Measurements from ENCODE around the gene ABCG1.

ABCG1 gene

GRCh38 chr21:42254651-42255601 lies 36.0 kb downstream of the ABCG1 start:
- DNase-seq, result no peak

- no peak for DNase-seq
Observed at GRCh38 chr21:42255825-42256224, 36.9 kb downstream of the ABCG1 start.

GRCh38 chr21:42256316-42256715 lies 37.4 kb downstream of the ABCG1 start:
- DNase-seq, result no peak

- DNase-seq, result no peak
Observed at GRCh38 chr21:42257091-42257765, 38.3 kb downstream of the ABCG1 start.

GRCh38 chr21:42258150-42258884 lies 39.4 kb downstream of the ABCG1 start:
- DNase-seq, result no peak

GRCh38 chr21:42258885-42259407 lies 40.0 kb downstream of the ABCG1 start:
- DNase-seq, result no peak

- no peak for DNase-seq
Observed at GRCh38 chr21:42260121-42260520, 41.2 kb downstream of the ABCG1 start.

- peak; percentile 68 for DNase-seq
Observed at GRCh38 chr21:42261829-42262200, 42.9 kb downstream of the ABCG1 start.

- peak; percentile 9 for DNase-seq
Observed at GRCh38 chr21:42262831-42263231, 43.9 kb downstream of the ABCG1 start.

- peak; percentile 11 for DNase-seq
Observed at GRCh38 chr21:42263591-42264131, 44.7 kb downstream of the ABCG1 start.

- DNase-seq, result no peak
Observed at GRCh38 chr21:42264245-42265195, 45.6 kb downstream of the ABCG1 start.

- DNase-seq, result no peak
Observed at GRCh38 chr21:42265231-42265812, 46.4 kb downstream of the ABCG1 start.

- DNase-seq, result no peak
Observed at GRCh38 chr21:42266971-42267556, 48.1 kb downstream of the ABCG1 start.

GRCh38 chr21:42269386-42269785 lies 50.4 kb downstream of the ABCG1 start:
- no peak for DNase-seq

GRCh38 chr21:42271065-42271464 lies 52.1 kb downstream of the ABCG1 start:
- no peak for DNase-seq

GRCh38 chr21:42272109-42272962 lies 53.4 kb downstream of the ABCG1 start:
- DNase-seq, result no peak

- no peak for DNase-seq
Observed at GRCh38 chr21:42272984-42273600, 54.2 kb downstream of the ABCG1 start.

GRCh38 chr21:42276076-42276475 lies 57.1 kb downstream of the ABCG1 start:
- no peak for DNase-seq

- no peak for DNase-seq
Observed at GRCh38 chr21:42276526-42277154, 57.7 kb downstream of the ABCG1 start.
